Measurements from ENCODE around the gene TMEM176A.
"Not testable (repeated sequence)": the region's sequence is repeated elsewhere in the genome, so short reads cannot be mapped to it uniquely, and the experiment has no call there.

The TMEM176A gene

GRCh38 chr7:150788474-150789269 lies 11.9 kb upstream of the TMEM176A start:
- no peak for DNase-seq

- DNase-seq = no peak
These were observed 10.0 kb upstream of the TMEM176A start for GRCh38 chr7:150790416-150791075.

- no peak for DNase-seq
These were observed 9.3 kb upstream of the TMEM176A start for GRCh38 chr7:150791304-150791703.

GRCh38 chr7:150791746-150792452 lies 8.7 kb upstream of the TMEM176A start:
- no peak for DNase-seq

- no peak for DNase-seq
These were observed 6.9 kb upstream of the TMEM176A start for GRCh38 chr7:150793569-150794238.

GRCh38 chr7:150797661-150798060 lies 2.9 kb upstream of the TMEM176A start:
- no peak for DNase-seq

- no peak for DNase-seq
These were observed 1.4 kb upstream of the TMEM176A start for GRCh38 chr7:150799156-150799555.

- DNase-seq = no peak
These were observed 608 bp upstream of the TMEM176A start, which contains the start of gene TMEM176B for GRCh38 chr7:150799741-150800580. TSS of gene TMEM176B (minus strand) at chr7:150800364. CDS start at chr7:150796569, 3,795 bp downstream.

GRCh38 chr7:150801242-150801945 lies 825 bp downstream of the TMEM176A start:
- DNase-seq = no peak

- no peak for DNase-seq
These were observed 1.6 kb downstream of the TMEM176A start for GRCh38 chr7:150801946-150802771.

GRCh38 chr7:150803161-150803860 lies 2.7 kb downstream of the TMEM176A start:
- DNase-seq = no peak

- DNase-seq = no peak
These were observed 4.2 kb downstream of the TMEM176A start for GRCh38 chr7:150804802-150805201.

- no peak for DNase-seq
These were observed 5.3 kb downstream of the TMEM176A start for GRCh38 chr7:150805864-150806263.

- DNase-seq = no peak
These were observed 5.9 kb downstream of the TMEM176A start for GRCh38 chr7:150806454-150806853.

GRCh38 chr7:150806863-150807262 lies 6.3 kb downstream of the TMEM176A start:
- no peak for DNase-seq

- DNase-seq = not testable (repeated sequence)
These were observed 7.3 kb downstream of the TMEM176A start for GRCh38 chr7:150807616-150808438.

- no peak for DNase-seq
These were observed 13.9 kb downstream of the TMEM176A start for GRCh38 chr7:150814328-150815001.

GRCh38 chr7:150818971-150819370 lies 18.4 kb downstream of the TMEM176A start:
- DNase-seq = no peak
